T-helper 1 cell treated with Interleukin-12 subunit alpha and Interleukin-12 subunit beta and Interleukin-4 antibody, amounts not matched to agents 30 μg/mL and 1 μg/mL, for 36 hours (primary cell): Measurements from ENCODE around the gene COG5.
"Not testable (repeated sequence)": the region's sequence is repeated elsewhere in the genome, so short reads cannot be mapped to it uniquely, and the experiment has no call there.

Experiments
- H3K27ac Mint-ChIP-seq: one replicate; pipeline ENCODE4 v1.8.0; 2021; ENCODE audit warnings: mild to moderate bottlenecking, mixed read lengths
- H3K27me3 Mint-ChIP-seq: one replicate; pipeline ENCODE4 v1.8.0; 2021; ENCODE audit warnings: low read depth, mixed read lengths
- H3K36me3 Mint-ChIP-seq: one replicate; pipeline ENCODE4 v1.8.0; 2021; ENCODE audit warnings: low read depth, mixed read lengths
- H3K4me1 Mint-ChIP-seq: one replicate; pipeline ENCODE4 v1.8.0; 2021; ENCODE audit warnings: low read depth, mixed read lengths
- H3K4me3 Mint-ChIP-seq: one replicate; pipeline ENCODE4 v1.8.0; 2021; ENCODE audit warnings: mild to moderate bottlenecking, moderate library complexity, mixed read lengths
- H3K9me3 Mint-ChIP-seq: one replicate; pipeline ENCODE4 v1.8.0; 2021; ENCODE audit warnings: mixed read lengths

COG5 gene

DNA sequence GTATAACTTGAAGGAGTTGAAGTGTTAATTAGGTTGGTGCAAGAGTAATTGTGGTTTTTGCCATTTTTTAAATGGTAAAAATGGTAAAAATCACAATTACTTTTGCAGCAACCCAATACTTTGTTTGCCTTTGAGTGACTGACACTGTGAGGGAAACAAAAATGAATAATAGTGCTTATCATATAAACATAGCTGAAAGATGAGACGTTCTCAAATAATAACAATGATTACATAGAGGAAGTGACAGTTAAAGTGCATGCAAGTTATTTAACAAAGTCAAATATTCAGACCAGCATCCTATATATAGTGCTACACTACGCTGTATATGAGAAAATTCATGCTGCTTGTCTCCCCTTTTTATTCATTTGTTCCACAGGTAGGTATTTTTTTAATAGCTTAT is 399.6 kb downstream of the COG5 start:
- H3K27me3 Mint-ChIP-seq, result peaks cover 25% of the 10 kb centered on the region
- peaks cover 11% of the 10 kb centered on the region for H3K4me1 Mint-ChIP-seq
- no peak overlapping the region for H3K27ac Mint-ChIP-seq
- peaks cover 2% of the 10 kb centered on the region for H3K36me3 Mint-ChIP-seq
- no peak overlapping the region for H3K4me3 Mint-ChIP-seq
- no peaks in the 10 kb centered on the region for H3K9me3 Mint-ChIP-seq

DNA sequence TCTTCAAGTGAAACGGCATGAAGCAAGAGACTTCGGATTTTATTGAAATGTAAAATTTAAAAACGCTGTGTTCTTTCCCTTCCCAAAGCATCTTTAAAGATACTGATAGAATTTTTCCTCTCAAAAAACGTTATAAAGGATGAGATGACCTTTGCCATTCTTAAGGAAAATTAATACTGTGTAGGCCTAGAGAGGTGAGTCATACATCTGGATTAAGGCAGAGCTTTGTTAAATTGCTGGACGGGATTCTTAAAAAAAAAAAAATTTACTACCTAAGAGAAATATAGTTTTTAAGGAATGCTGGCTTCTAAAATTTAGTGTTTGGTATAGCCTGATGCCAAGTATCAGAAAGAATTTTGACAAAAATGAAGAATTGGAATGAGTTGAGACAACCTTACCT is 401.2 kb downstream of the COG5 start:
- H3K9me3 Mint-ChIP-seq, result no peaks in the 10 kb centered on the region
- peaks cover 32% of the 10 kb centered on the region for H3K27me3 Mint-ChIP-seq
- no peaks in the 10 kb centered on the region for H3K36me3 Mint-ChIP-seq
- H3K4me1 Mint-ChIP-seq, result peaks cover 8% of the 10 kb centered on the region
- H3K4me3 Mint-ChIP-seq, result no peak overlapping the region
- no peak overlapping the region for H3K27ac Mint-ChIP-seq

DNA sequence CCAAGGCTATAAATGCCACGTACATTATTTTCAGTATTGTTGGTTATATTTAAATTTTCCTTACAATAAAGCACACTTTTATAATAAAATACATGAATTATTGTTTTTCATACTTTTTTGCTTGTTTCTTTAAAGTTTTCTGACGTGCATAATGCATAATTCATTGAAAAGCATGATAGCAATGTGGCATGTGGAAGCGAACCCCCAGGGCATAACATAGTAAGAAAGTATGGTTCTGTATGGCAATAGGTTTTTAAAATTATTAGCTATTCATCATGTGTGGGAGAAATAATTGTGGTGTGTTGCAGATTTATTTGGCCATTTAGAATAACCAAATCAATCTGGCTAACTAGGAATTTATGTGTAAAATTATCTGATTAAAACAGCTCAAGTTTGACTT is 402.3 kb downstream of the COG5 start:
- Mint-ChIP-seq H3K27me3 (peaks cover 37% of the 10 kb centered on the region), H3K9me3 (no peaks in the 10 kb centered on the region), H3K36me3 (no peaks in the 10 kb centered on the region), H3K4me3 (no peak overlapping the region), H3K4me1 (peaks cover 4% of the 10 kb centered on the region), H3K27ac (no peak overlapping the region)

DNA sequence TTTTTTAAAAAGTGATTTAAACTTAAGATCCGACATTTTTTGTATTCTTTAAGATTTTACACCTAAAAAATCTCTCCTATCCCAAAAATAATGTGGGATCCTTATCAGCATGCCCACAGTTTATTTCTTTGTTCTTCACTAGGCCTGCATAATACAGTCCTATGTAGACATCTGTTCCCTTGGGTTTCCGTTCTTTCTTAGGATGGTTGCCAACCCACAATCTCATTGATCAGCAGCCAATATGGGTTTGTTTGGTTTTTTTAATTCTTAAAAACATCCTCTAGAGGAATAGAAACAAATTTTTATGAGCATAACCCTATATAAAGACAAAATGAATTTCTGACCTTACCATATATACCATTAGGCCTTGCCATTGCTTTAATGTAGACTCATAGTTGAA is 403.3 kb downstream of the COG5 start:
- Mint-ChIP-seq H3K4me3 (no peak overlapping the region), H3K36me3 (no peaks in the 10 kb centered on the region), H3K4me1 (no peaks in the 10 kb centered on the region), H3K9me3 (no peaks in the 10 kb centered on the region), H3K27me3 (peaks cover 27% of the 10 kb centered on the region), H3K27ac (no peak overlapping the region)

DNA sequence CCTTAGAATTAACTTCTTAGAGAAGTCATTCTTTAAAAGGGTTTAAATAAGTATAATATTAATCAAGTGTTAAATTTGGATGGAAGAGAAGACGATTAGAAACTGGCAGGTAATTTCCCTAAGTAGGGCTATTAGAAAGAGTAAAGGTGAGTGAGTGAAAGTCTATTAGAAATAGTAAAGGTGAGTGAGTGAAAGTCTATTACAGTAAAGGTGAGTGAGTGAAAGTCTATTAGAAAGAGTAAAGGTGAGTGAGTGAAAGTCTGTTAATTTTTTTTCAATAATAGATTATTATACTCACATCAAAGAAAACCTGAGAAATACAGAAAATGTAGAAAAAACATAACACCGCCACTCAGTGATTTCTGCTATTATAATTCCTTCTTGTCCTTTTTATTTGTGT is 405.7 kb downstream of the COG5 start:
- H3K4me1 Mint-ChIP-seq, result no peaks in the 10 kb centered on the region
- no peak overlapping the region for H3K27ac Mint-ChIP-seq
- H3K36me3 Mint-ChIP-seq, result no peaks in the 10 kb centered on the region
- H3K27me3 Mint-ChIP-seq, result peaks cover 17% of the 10 kb centered on the region
- H3K9me3 Mint-ChIP-seq, result no peaks in the 10 kb centered on the region
- no peak overlapping the region for H3K4me3 Mint-ChIP-seq

DNA sequence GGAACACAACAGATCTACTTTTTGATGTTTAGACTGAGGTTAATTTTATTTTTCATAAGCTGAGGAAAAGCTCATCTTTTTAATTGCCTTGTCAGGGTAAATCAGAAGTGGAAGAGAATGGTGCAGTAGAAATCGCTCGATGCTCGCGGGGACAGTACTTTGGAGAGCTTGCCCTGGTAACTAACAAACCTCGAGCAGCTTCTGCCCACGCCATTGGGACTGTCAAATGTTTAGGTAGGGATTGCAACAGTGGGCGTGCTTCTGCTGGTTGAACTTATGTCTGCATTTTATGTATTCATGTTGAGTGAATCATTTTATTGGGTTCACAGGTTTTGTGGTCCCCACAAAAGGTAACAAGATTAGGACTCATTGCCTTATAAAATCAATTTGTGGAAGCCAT is 406.6 kb downstream of the COG5 start:
- Mint-ChIP-seq H3K27ac (no peak overlapping the region), H3K4me3 (no peak overlapping the region), H3K9me3 (no peaks in the 10 kb centered on the region), H3K36me3 (no peaks in the 10 kb centered on the region), H3K4me1 (no peaks in the 10 kb centered on the region), H3K27me3 (peaks cover 17% of the 10 kb centered on the region)

DNA sequence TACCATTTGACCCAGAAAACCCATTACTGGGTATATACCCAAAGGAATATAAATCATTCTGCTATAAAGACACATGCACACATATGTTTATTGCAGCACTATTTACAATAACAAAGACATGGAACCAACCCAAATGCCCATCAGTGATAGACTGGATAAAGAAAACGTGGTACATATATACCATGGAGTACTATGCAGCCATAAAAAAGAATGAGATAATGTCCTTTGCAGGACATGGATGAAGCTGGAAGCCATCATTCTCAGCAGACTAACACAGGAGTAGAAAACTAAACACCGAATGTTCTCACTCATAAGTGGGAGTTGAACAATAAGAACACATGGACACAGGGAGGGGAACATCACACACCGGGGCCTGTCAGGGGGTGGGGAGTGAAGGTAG is 408.0 kb downstream of the COG5 start:
- not testable (repeated sequence) for H3K27ac Mint-ChIP-seq

DNA sequence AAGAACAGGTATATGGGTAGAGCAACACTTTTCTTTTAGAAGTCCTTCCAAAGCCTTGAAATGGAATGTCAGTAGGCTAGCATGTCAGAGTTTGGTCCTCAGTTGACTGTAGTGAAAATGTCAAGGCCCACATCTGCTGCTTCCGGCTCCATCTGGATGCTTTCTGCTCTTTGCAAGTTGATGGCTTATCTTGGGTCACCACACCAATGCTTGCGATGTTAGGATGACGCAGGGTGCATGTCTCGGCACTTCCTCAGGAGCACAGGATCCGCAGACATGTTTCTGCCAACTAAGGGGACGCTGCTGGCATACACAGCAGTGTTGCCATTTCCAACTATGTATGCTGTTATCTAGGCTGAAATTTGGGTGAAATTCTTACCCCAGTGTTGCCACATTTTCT is 408.9 kb downstream of the COG5 start:
- H3K36me3 Mint-ChIP-seq, result no peaks in the 10 kb centered on the region
- no peak overlapping the region for H3K4me3 Mint-ChIP-seq
- H3K4me1 Mint-ChIP-seq, result peaks cover 2% of the 10 kb centered on the region
- no peaks in the 10 kb centered on the region for H3K9me3 Mint-ChIP-seq
- peaks cover 17% of the 10 kb centered on the region for H3K27me3 Mint-ChIP-seq
- no peak overlapping the region for H3K27ac Mint-ChIP-seq

More for the DNA sequence above, 408.0 kb downstream of the COG5 start:
- H3K36me3 Mint-ChIP-seq, H3K9me3 Mint-ChIP-seq, H3K4me1 Mint-ChIP-seq, H3K4me3 Mint-ChIP-seq: not testable (repeated sequence)
- peaks cover 17% of the 10 kb centered on the region for H3K27me3 Mint-ChIP-seq

DNA sequence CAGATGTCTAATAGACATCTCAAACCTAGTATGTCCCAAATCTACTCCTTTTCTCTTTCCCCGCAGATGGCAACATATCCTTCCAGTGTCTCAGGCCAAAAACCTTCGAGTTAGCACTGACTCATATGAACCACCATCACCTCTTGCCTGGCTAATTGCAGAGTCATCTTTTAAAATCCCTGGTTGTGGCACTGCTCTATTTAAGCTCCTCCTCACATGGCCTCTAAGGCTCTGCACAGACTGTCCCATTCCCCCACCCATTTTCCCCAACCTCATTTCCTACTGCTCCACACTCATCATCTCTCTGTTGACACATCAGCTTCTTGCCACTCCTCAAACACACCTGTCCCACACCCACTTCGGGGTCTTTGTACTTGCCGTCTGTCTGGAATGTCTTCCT is 411.7 kb downstream of the COG5 start:
- Mint-ChIP-seq H3K36me3 (no peaks in the 10 kb centered on the region), H3K4me3 (no peak overlapping the region), H3K9me3 (no peaks in the 10 kb centered on the region), H3K4me1 (peaks cover 2% of the 10 kb centered on the region), H3K27me3 (peaks cover 7% of the 10 kb centered on the region), H3K27ac (no peak overlapping the region)
